GM12872 (cell line): ENCODE results near the gene PEDS1.
A peak's percentile ranks its signal among the peaks of the same experiment; 100 is the strongest.

Experiments used
- CTCF ChIP-seq: IDR thresholded peaks from 3 replicates; pipeline ENCODE4 v1.5.1; 2011; ENCODE audit warnings: low read depth, mild to moderate bottlenecking, low read length, moderate library complexity; ENCODE audit not compliant: insufficient read depth

PEDS1 gene

GRCh38 chr20:50192364-50193198 lies 39.1 kb upstream of the PEDS1 start:
- TF ChIP-seq CTCF: no peak

- peak; percentile 50; the same call in 2 of the 3 replicates for TF ChIP-seq CTCF
Observed at GRCh38 chr20:50191544-50192363, 38.2 kb upstream of the PEDS1 start.

GRCh38 chr20:50191065-50191543 lies 37.6 kb upstream of the PEDS1 start:
- TF ChIP-seq CTCF: no peak

GRCh38 chr20:50190251-50191064 lies 36.9 kb upstream of the PEDS1 start, which contains the start of gene CEBPB:
CEBPB (plus strand) TSS chr20:50190830; CDS start chr20:50191034, 204 bp downstream.
- TF ChIP-seq CTCF: peak; percentile 61

- no peak for TF ChIP-seq CTCF
Observed at GRCh38 chr20:50189681-50190250, 36.2 kb upstream of the PEDS1 start.

- no peak for TF ChIP-seq CTCF
Observed at GRCh38 chr20:50188879-50189680, 35.6 kb upstream of the PEDS1 start.
